GM18520 (cell line): ENCODE data around the gene BMP4.
"Not testable (repeated sequence)": the region's sequence is repeated elsewhere in the genome, so short reads cannot be mapped to it uniquely, and the experiment has no call there.

Experiments used
- ATAC-seq: cut with Tn5 transposase; IDR thresholded peaks from one replicate; pipeline ENCODE4 v1.9.1; 2021; ENCODE audit not compliant: unreplicated experiment

The BMP4 gene

DNA sequence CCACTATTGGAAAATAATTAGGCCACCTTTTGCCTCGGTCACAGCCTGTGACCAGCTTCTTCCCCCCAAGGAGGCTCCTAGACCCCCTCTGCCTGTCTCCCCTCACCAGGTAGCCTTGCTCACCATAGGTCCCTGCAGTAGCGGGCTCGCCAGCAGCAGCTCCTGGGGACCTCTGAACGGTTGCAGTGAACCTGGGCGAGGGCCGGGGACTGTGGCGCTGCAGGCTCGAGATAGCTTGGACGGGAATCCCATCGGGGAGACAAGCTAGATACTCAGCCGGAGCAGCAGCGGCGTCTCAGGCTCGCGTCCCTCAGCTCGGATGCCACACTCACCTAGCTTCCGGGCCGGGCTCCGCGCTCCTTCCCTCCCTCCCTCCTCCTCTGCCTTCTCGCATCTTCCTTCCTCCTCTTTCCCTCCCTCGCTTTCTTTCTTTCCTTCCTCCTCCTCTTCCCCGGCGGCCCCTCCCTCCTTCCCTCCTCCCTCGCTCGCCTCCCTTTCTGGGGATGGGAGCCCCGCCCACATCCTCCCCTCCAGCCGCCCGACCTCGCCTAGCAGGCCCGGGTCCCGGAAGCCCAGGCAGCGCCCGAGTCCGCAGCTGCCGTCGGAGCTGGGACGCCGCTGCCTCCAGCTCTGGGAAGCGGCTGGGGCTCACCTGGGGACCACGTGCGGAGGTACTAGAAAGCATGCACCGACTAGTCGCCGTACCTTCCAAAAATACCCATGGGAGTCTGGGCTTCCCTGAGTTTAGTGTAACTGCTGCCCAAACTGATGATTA is at the start of gene BMP4:
TSS of gene BMP4 (minus strand) at position 399 of the 775 bp plus-strand sequence. CDS start 4,603 bp downstream, outside the sequence.
- ATAC-seq = no peak

DNA sequence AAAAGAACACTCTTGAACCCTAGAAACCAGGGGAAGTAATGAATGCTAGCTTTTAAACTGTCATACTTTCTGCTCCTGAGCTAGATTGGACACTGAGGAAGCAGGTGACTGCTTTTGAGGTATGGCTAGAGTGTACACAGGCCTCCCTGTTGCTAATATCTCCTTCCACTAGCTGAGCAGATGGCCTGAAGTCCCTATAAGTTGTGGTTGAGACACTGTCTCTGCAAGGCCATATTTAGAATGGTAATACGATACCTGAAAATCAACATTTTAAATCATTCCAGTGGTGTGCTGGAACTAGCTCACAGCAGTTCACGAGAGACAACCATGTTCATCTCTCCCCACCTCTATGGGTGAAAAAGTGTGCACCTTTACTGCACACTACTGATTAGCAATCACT is 46.4 kb upstream of the BMP4 start:
- no peak for ATAC-seq

DNA sequence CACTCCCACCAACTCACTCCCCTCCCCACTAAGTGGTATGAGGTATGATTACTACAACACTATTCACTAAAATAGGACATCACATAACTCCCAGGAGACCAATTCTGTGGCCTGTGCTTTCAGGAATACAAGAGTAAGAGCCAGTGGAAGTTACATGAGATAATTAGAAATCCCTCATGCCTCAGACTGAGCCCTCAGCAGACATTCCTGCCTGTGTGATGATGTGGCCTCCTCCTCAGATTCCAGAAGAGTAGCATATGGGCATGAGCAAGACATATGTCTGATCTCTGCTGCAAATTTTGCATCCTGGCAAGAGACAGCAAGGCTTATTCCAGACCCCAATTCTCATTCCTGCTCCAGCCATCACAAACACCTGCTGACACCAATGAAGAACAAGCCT is 46.0 kb upstream of the BMP4 start:
- ATAC-seq = no peak

DNA sequence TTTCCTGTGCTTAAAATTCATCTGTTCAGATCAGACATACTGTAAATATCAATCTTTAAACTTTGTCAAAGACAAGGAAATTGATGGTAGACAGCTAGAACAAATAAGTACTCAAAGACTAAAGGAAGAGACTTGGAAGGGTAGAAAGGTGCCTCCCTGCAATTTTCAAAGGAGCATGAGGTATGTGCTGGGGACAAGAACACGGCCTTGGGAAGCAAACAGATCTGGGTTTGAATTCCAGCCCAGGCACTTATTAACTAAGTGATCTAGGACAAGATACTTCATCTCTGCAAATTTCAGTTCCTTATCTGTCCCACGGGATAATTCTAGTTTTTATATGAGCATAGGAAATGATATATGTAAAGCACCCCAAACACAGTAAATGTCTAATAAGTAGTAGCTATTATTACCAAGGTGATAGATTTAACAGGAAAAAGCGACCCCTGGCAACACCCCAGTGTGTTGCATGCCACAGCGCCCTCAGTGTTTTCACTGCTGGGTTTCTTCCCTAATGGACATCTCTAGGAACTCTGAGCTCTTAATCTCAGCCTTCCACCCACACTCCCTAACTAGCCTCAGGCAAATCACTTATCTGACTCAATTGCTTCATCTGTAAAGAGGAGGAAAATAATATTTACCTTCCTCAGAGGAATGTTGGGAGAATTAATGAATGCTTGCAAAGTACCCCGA is 44.7 kb upstream of the BMP4 start:
- ATAC-seq = no peak

DNA sequence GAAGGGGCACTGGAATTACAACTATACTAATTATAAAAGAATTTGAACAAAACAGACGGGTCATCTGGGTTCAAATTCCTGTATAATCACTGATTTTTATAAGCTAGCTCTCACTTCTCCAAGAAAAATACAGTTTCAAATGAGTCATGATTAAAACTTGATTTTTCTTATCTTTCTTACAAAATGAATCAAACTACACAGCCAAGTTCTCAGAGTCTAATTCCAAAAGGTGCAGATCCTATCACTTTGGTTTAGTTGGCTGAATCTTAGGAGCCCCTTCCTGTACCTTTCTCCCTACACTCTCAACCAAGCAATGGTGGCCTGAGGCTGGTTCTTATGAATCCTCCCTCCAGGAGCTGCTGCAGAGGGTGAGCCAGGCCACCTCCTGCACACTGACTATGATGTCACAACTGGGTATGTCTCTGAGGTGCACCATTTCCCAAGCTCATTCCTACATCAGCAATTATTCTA is 43.8 kb upstream of the BMP4 start:
- ATAC-seq = no peak

DNA sequence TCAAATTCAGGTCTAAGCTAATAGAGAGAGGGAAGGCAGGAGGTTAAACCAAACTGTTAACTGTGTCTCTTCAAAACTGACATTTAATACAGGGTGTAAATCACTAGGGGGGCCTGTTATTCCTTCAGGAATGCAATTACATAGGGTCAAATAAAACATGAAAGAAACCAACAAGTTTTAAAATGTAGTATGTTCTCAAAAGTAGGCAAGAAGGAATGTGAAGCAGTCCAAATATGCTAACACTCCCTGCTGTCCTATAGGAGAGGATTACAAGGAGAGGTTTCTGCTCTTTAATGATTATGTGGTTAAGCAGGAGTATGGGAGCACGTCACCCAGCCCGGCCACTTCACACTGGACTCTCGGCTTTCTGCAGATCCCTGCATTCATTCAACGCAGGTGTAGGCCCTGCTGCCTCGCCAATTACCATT is 42.5 kb upstream of the BMP4 start:
- no peak for ATAC-seq

DNA sequence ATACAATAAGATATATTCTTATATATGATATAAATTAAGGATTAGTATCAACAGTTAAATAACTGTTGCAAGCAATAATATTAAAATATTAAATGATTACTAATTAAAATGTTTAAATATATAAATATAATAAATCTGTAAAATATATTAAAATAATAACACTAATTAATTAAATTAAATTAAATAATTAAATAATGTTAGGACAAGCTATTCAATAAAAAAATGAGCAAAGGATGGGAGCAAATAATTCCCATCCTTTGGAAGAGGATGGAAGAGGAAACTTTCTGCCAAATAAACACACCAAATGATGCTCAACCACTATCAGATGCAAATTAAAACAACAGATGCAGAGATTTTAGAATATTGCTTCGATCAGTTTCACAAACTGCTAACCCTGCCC is 39.4 kb upstream of the BMP4 start:
- no peak for ATAC-seq

DNA sequence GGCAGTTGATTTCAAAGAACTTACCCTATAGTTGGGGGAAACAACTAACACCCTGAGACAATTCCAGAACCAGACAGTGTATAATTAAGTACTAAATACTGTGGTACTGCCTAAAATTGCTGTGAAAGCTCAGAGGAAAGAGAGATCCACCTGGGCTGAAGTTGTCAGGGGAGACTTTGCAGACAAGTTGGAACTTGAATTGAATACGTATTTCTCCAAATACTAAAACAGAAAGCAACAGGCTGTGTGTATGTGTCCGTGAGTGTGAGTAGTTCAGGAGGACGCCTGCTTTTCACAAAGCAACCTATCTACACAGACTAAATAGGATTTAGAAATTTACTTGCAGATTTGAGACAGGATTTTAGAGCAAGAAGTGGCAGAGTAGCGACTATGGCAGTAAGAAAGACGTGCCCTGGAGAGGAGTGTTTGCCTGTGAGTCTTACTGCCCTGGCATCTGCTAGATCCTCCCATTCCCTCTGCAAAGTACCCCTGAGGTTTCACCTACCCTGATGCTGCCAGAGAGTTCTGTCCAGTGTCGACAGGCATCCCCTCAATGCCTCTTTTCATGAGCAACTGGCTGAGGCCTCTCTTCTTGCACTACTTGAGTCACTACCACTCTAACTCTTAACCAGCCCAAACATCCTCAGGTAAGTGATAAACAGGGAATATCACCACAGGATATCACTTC is 37.4 kb upstream of the BMP4 start:
- no peak for ATAC-seq

DNA sequence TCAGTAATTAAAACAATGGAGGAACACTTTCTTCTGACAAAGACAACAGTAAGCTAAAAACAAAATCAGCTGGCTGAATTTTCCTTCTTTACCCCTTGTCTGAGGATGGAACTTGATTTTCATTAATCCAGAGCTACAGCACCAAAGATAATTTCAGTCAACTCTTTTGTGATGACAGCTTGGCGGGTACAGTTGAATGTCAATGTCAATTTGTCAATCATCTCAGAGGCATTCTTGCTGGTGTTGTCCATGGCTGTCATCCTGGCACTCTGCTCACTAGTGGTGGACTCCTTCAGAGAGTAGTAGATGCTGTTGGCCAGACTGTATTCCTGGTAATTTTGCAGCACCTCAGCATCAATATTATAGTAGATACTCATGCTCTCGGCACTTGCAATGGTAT is 34.4 kb upstream of the BMP4 start:
- no peak for ATAC-seq

DNA sequence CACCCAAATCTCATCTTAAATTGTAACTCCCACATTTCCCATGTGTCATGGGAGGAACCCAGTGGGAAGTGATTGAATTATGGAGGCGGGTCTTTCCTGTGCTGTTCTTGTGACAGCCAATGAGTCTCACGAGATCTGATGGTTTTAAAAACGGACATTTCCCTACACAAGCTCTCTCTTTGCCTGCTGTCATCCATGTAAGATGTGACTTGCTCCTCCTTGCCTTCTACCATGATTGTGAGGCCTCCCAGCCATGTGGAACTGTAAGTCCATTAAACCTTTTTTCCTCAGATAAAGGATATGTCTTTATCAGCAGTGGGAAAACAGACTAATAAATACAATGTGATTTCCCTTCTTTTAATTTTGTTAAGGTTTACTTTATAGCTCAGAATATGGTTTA is 30.1 kb upstream of the BMP4 start:
- ATAC-seq = not testable (repeated sequence)

DNA sequence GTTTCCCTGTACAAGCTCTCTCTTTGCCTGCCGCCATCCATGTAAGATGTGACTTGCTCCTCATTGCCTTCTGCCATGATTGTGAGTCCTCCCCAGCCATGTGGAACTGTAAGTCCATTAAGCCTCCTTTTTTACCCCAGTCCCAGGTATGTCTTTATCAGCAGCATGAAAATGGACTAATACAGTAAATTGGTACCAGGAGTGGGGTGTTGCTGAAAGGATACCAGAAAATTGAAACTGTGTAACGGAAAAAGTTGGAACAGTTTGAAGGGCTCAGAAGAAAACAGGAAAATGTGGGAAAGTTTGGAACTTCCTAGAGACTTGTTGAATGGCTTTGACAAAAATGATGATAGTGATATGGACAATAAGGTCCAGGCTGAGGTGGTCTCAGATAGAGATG is 28.3 kb upstream of the BMP4 start:
- not testable (repeated sequence) for ATAC-seq

DNA sequence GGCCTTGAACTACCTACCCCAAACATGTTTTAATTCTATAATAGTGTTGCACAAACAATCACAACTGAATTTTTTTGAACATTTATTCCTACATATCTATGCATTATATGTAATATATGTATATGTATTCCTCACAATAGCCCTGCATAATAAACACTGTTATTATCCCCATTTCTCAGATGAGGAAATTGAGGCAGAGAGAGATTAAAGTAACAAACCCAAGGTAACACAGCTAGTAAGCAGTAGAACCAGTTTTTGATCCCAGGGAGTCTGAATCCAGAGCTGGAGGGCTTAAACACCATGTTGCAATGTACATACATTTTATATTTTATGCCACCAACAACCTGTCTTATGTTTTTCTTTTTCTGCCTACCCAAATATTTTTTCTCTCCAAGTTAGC is 26.5 kb upstream of the BMP4 start:
- no peak for ATAC-seq

DNA sequence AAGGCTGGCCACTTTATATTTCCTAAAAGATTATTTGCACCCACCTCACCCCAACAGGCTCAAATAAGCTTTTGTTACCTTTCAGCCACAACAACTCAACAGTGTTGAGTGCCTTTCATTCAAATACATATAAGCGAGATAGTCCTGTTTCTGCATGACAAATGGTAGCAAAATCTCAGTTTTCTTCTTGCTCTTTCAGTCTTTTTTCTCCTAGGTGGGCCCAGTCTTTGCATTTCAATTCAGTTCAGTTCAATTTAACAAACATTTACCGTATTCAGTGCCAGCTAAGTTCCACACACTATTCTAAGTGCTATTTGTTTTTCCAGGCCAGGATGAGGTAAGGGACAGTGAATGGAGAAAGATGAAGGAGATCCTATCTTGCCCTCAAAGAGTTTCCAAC is 25.9 kb upstream of the BMP4 start:
- ATAC-seq = no peak

DNA sequence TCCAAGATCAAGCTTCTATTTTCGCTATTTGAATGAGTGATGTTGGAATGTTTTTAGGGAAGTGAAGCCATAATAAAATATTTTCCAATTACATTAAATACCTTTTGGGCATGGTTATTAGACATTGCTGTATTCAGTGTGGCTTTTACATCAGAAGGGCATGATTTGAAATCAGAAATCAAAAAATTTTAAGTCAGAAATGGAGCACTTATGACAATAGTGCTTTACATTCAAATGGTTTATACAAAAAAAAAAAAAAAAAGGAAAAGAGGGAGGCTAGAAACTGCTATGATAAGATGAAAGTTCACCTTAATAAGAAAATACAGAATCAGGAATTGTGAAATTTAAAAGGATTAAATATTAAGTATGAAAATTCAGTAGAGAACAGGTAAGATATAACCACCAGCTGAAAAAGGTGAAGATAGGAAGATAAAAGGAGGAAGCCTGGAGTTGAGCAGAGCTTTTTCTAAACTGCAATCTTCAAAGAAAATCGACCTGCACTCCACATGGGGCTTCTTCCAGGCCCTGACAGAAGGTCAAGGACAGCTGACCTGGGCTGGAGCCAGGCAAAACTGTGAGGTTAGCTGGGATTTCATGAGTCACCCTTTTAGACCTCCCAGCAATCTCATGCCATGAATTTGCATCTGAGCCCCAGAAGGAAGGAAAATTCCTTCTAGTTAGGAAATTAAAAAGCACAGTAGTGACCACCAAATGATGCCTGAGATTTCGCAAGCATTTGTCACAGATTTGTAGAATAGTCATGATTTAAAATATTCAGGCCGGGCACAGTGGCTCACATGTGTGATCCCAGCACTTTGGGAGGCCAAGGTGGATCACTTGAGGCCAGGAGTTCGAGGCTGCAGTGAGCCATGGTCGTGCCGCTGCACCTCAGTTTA is 23.4 kb upstream of the BMP4 start:
- ATAC-seq = no peak

DNA sequence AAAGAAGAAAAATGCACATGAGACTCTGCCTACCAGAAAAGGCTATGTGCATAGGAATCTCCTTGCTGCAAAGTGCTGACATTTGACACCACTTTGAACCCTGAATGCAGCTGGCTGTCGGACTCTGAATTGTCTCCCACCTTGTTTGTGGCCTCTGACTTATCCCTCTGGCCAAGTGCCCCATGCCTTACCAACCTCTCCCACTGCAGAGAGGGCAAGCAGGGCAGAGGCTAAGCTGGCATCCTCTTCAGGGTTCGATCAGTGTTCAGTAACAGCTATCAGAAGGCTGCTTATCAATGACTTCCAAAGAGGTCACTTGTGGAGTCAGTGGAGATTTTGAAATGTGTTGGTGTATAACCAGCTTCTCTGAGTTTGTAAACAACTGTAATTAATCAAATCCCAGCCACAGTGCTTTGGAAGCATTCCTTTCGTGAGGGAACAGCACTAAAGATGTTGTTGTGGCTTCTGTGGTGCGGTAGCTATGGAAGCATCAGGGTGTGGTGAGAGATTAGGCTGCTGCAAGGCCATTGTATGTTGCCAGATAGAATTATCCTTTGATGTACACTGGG is 22.6 kb upstream of the BMP4 start:
- no peak for ATAC-seq

DNA sequence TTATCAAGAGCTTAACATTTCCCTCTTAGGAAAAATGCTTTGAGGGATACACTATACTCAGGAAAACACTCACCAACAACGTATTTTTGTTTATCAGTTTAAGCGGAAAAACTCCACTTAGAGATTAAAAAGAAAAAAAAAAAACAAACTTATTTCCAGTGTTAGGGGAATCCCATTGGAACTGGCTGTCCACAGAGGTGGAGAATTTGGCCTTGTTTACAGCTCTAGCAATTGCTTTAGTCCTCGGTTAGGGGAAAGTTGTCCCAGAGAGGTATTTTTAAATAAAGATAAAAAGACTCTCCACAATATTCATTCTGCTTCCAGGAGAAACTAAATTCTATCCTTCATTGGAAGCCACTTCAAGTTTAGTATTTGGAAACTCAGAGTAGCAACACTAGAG is 21.6 kb upstream of the BMP4 start:
- no peak for ATAC-seq

DNA sequence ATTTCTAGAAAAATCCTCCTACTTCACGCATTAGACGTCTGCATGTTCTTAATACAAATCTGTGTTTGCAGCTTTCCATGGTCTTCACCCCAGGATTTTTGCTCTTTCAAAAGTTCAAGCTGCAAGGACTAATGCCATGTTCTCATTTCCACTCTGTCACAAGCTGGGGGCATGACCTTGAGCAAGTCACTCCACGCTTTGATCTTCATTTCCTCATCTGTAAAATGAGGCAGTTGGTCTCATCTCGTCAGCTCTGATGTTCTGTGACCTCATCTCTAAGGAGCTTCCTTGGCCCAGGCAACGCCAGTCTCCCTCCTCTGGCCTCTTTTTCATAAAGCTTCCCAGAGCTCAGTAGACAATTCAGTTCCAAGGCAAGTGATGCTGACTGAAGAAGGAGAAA is 18.8 kb upstream of the BMP4 start:
- no peak for ATAC-seq

DNA sequence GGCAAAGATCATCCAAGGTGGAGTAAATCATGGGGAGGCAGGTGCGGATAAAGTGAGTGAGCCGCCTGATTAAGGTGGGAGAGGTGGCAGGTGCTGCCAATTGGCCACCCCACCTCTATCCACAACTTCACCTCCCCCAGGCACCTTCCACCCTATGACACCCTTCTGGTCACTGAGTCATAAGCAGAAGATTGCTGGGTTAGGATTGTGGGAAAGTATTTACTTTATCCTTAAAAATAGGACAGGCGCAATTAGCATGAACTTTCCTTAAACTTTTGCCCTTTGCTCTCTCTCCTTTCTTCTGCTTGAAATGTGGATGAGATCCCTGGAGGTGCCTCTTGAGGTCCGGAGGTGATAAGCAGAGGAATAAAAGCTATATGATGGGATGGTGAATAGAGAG is 14.9 kb upstream of the BMP4 start:
- ATAC-seq = no peak

DNA sequence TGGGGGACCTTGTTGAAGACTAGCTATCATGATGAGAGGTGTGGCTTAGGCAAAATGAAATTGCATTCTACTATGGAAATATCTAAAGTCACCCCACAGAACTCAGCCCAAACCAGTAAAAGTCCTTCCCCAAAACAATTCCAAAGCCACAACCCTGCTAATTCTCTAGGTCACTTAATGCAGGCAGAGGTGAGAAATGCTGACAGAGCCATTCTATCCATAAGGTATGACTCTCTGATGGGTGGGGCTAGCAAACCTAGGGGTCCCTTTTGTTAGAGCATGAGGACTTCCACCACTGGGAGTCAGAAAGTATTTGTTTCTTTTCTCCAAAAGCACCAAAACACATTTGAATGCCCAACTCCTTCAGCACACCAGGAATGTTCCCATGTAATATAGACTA is 12.7 kb upstream of the BMP4 start:
- ATAC-seq = no peak

DNA sequence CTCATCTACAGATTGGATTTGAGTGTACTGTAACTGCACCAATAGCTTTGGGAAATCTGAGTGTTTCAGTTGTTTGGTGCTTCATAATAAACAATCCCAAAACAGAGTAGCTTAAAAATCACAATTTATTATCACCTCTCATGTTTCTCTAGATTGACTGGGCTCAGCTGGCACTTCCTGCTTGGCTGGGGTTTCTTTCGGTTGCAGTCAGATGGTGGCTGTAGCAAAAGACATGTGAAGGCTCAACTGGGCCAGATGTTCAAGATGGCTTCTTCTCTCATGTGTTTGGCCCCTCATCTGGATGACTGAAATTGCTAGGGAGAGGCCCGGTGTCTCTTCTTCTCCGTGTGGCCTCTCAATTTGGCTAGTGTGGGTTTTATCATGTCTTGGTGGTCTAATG is 12.1 kb upstream of the BMP4 start:
- ATAC-seq = no peak

DNA sequence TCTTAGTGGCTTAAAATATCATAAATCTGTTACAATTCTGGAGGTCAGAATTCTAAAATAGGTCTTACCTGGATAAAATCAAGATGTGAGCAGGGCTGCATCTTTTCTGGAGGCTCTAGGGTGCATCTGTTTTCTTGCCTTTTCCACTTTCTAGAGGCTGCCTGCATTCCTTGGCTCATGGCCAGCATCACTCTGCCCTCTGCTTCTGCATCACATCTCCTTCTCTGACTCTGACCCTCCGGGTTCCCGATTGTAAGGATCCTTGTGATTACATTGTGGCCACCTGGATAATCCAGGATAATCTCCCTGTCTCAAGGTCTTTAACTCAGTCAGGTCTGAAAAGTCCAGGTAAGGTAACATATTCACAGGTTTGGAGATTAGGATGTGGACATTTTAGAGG is 11.0 kb upstream of the BMP4 start:
- ATAC-seq = no peak
